ENCODE results near the gene SLC44A3.

Gene SLC44A3

DNA sequence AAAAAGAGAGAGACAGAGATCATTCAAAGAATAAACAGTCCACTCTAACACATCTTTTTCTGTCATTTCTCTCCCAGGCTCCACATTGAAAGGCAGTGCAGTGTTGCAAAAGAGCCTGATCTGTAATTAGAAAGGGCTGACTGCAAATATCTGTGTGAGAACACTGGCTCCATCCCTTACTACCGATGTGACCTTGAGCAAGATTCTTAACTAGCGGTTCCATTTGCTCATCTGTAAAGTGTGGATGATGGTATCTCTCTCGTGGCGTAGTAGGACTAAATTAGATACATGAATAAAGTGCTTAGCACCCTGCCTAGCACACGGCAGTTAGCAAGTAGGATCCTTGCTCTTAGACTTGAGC is 26.9 kb upstream of the SLC44A3 start:
- TF ChIP-seq, protein P1, sequence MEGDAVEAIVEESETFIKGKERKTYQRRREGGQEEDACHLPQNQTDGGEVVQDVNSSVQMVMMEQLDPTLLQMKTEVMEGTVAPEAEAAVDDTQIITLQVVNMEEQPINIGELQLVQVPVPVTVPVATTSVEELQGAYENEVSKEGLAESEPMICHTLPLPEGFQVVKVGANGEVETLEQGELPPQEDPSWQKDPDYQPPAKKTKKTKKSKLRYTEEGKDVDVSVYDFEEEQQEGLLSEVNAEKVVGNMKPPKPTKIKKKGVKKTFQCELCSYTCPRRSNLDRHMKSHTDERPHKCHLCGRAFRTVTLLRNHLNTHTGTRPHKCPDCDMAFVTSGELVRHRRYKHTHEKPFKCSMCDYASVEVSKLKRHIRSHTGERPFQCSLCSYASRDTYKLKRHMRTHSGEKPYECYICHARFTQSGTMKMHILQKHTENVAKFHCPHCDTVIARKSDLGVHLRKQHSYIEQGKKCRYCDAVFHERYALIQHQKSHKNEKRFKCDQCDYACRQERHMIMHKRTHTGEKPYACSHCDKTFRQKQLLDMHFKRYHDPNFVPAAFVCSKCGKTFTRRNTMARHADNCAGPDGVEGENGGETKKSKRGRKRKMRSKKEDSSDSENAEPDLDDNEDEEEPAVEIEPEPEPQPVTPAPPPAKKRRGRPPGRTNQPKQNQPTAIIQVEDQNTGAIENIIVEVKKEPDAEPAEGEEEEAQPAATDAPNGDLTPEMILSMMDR (IDR thresholded peaks at IDR 0.05) = no peak

DNA sequence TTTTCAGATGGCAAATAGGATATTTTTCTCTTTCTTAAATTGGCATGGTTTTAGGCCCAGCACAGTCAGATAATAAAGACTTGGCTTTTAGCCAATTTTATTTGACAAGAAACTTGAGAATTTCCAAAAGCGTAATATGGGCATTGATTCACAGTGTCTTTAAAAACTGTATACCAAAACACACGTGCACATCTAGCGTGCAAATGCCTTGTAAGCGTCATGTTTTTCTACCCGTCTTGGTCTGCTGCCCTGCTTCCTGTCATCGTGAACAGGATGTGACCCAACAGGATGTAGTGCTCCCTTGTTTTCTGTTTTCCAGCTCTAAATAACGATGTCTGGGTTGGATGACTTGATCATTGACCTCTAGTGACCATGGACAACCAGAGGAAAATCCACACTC is 24.7 kb upstream of the SLC44A3 start:
- TF ChIP-seq, protein P1 (IDR thresholded peaks at IDR 0.05) = no peak

DNA sequence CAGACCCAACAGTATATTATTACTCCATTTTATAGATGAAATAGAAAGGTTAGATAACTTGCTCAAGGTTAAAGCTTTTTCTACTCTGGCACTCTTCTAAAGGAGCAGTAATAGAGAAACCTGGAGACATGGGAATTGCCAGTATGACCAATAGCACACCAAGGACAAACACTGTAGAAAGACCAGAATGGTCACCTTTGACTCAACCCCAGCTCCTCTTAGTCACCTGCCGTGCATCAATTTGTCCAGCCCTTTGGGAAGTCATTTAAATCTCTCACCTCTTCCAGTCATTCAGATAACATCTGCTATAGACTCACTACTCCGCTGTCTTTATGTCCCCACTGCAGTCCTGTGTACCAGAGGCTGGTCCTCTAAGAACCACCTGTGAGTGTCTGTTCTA is 23.9 kb upstream of the SLC44A3 start:
- TF ChIP-seq, protein P1 (IDR thresholded peaks at IDR 0.05) = no peak

DNA sequence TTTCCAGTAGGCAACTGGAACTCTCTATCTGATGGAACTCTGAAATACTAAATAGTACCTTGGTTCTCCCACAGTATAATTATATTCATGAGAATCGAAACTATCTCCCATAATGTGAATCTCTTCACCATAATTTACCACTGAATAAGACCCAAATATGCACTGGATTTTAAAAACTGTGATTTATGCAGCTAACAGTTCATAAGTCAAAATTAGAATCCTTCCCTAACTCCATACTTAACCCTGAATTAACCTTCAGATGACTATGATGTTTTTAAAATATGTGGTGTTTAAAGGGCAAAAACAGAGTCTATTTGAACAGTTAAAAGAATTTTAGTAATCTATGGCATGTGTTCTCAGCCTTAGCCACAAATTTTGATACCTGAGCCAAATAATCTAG is 22.9 kb upstream of the SLC44A3 start:
- TF ChIP-seq, protein P1 (IDR thresholded peaks at IDR 0.05) = no peak

DNA sequence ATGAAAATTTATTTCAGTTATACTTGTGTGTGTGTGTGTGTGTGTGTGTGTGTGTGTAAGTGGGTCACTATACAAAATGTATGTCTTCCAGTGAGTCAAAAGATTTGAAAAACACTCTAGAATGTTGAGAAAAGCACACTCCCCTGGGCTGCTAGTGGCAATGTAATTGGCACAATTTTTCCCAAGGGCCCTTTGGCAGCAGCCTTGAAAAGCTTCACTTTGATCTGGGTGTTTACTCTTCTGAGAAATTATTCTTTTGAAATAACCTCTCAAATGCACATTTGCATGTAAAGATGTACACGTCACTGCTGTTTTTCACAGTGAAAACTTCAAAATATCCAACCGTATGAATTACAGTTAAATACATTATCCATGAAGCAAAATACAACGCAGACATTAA is 22.1 kb upstream of the SLC44A3 start:
- TF ChIP-seq, protein P1 (IDR thresholded peaks at IDR 0.05) = no peak

DNA sequence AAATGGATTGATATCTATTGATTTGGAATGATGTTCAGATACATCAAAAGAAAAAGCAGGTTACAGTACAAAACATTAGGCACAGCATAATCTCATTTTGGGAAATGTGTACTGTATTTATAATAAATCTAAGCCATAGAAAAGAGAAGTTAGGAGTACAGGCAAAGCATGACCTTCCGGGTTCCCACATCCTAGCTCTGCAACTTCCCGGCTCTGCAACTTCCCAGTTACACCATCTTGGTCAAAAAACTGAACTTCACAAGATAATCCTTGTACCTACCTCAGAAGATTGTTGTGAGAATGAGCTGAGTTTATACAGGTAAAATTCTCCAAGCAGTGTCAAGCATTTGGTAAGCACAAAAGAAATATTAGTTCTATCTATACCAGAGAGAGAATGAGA is 21.7 kb upstream of the SLC44A3 start:
- TF ChIP-seq, protein P1 (IDR thresholded peaks at IDR 0.05) = no peak

DNA sequence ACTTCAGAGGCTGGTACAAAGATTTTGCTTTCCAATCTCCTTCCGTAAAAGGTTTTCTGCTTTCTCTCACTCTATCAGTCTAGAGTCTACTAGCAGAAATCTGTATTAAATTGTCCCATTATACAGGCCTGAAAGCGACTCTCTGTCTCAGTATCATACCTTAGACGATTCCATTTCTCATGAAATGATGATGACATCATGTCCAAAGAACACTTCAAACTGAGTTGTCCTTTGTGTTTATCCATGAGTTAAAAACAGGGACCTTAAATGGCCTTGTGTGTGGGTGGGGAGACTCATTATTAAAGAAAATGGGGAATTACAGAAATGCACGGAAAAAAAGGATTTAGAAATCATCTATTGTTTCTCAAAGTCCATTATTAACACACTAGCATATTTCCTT is 21.0 kb upstream of the SLC44A3 start:
- TF ChIP-seq, protein P1 (IDR thresholded peaks at IDR 0.05) = no peak

DNA sequence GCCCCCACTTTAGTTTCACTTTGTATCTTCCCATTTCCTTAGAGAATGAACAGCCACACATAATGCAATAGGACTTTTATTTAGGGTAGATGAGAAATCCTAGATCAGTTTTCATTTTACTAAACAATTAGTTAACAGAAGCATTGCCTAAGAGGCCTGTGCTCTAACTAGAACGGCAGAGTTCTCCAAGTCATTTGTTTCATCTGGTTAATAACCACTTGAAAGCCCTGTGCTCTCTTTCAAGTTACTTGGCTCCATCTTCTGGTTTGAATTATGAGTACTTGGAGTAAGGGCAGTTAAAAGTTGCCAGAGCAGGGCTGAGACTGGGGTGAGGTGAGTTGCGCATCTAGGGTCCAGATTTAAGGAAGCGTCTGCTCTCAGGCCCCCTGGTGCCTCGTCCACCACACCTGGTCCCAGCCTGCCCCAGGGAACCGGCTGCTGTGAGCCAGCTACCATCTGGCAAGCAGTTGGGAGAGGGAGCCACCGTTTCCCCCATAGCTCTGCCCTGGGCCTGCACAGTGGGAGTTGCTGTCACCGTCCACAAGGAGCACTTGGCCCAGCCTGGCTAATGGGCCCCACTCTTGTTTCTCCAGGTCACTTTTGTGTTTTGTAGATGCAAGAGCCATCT is 18.1 kb upstream of the SLC44A3 start:
- TF ChIP-seq, protein P1 (IDR thresholded peaks at IDR 0.05) = peak; percentile 66
